ENCODE data around the gene ALKBH7.
A peak's percentile ranks its signal among the peaks of the same experiment; 100 is the strongest.

ALKBH7 gene

GRCh38 chr19:6402058-6402457 lies 29.5 kb downstream of the ALKBH7 start:
- no peak for DNase-seq

GRCh38 chr19:6402837-6403608 lies 30.4 kb downstream of the ALKBH7 start:
- DNase-seq, result peak; percentile 66

GRCh38 chr19:6406401-6406800 lies 33.8 kb downstream of the ALKBH7 start:
- DNase-seq, result no peak

- DNase-seq, result no peak
Observed at GRCh38 chr19:6409346-6409745, 36.8 kb downstream of the ALKBH7 start.

GRCh38 chr19:6412061-6412446 lies 39.5 kb downstream of the ALKBH7 start:
- DNase-seq, result no peak

- peak; percentile 11 for DNase-seq
Observed at GRCh38 chr19:6412447-6413091, 40.0 kb downstream of the ALKBH7 start.

GRCh38 chr19:6413291-6413690 lies 40.7 kb downstream of the ALKBH7 start:
- no peak for DNase-seq

- no peak for DNase-seq
Observed at GRCh38 chr19:6413721-6414643, 41.4 kb downstream of the ALKBH7 start.

GRCh38 chr19:6414793-6415590 lies 42.4 kb downstream of the ALKBH7 start:
- DNase-seq, result no peak

GRCh38 chr19:6415591-6416190 lies 43.1 kb downstream of the ALKBH7 start:
- no peak for DNase-seq

GRCh38 chr19:6416658-6417405 lies 44.2 kb downstream of the ALKBH7 start:
- DNase-seq, result no peak

GRCh38 chr19:6417713-6418561 lies 45.3 kb downstream of the ALKBH7 start:
- DNase-seq, result peak; percentile 6

GRCh38 chr19:6418562-6418932 lies 46.0 kb downstream of the ALKBH7 start:
- DNase-seq, result no peak

GRCh38 chr19:6421075-6422014 lies 48.8 kb downstream of the ALKBH7 start:
- no peak for DNase-seq

- DNase-seq, result peak; percentile 41
Observed at GRCh38 chr19:6423499-6424194, 51.1 kb downstream of the ALKBH7 start.

- no peak for DNase-seq
Observed at GRCh38 chr19:6424195-6424938, 51.8 kb downstream of the ALKBH7 start, which contains the start of gene KHSRP. TSS of gene KHSRP (minus strand) at chr19:6424811. CDS start at chr19:6424701, 110 bp downstream.
